GM21786 (cell line): ENCODE data around the gene OAF.

Source experiments
- ATAC-seq: cut with Tn5 transposase; IDR thresholded peaks from one replicate; pipeline ENCODE4 v1.9.1; 2021; ENCODE audit not compliant: unreplicated experiment

Gene OAF

GRCh38 chr11:120182790-120183491 lies 27.9 kb upstream of the OAF start:
- ATAC-seq = no peak

- ATAC-seq = no peak
These were observed 27.1 kb upstream of the OAF start for GRCh38 chr11:120183701-120184141.

- no peak for ATAC-seq
These were observed 26.4 kb upstream of the OAF start for GRCh38 chr11:120184371-120184945.

GRCh38 chr11:120184946-120185705 lies 25.7 kb upstream of the OAF start:
- no peak for ATAC-seq

GRCh38 chr11:120185706-120186455 lies 25.0 kb upstream of the OAF start:
- no peak for ATAC-seq

- no peak for ATAC-seq
These were observed 24.4 kb upstream of the OAF start for GRCh38 chr11:120186456-120186773.

GRCh38 chr11:120186774-120187591 lies 23.8 kb upstream of the OAF start:
- ATAC-seq = no peak

GRCh38 chr11:120188371-120188770 lies 22.5 kb upstream of the OAF start:
- ATAC-seq = no peak

GRCh38 chr11:120188811-120189455 lies 21.9 kb upstream of the OAF start:
- ATAC-seq = no peak

- no peak for ATAC-seq
These were observed 19.8 kb upstream of the OAF start for GRCh38 chr11:120191058-120191457.

GRCh38 chr11:120192831-120193625 lies 17.8 kb upstream of the OAF start:
- ATAC-seq = no peak

- ATAC-seq = no peak
These were observed 16.7 kb upstream of the OAF start for GRCh38 chr11:120194166-120194565.

GRCh38 chr11:120195601-120196320 lies 15.1 kb upstream of the OAF start:
- no peak for ATAC-seq

GRCh38 chr11:120196826-120197225 lies 14.0 kb upstream of the OAF start:
- ATAC-seq = no peak

GRCh38 chr11:120197251-120197891 lies 13.5 kb upstream of the OAF start:
- no peak for ATAC-seq

- ATAC-seq = no peak
These were observed 12.9 kb upstream of the OAF start for GRCh38 chr11:120197977-120198376.

- ATAC-seq = no peak
These were observed 12.4 kb upstream of the OAF start for GRCh38 chr11:120198403-120198786.

- ATAC-seq = no peak
These were observed 11.9 kb upstream of the OAF start for GRCh38 chr11:120198787-120199469.
